OCI-LY7 (cell line): ENCODE measurements around the gene MIER3. TPM values are rescaled to one million over a fixed set of nuclear protein-coding genes. Genes with fewer than 3 reads are reported as not detected.

Experiments
- BruUV-seq: library from RNA; stranded (reverse); fragments of 400-500 nt; replicated peaks from 2 replicates; lab custom pipeline; 2021; lab: Mats Ljungman, UMichigan
- CTCF ChIA-PET: fragments of 300-600 bp; sonication (Branson Sonifier 250); formaldehyde crosslinking; loops from one replicate; lab custom pipeline; 2022; ENCODE audit warnings: antibody characterized with exemption; ENCODE audit not compliant: unreplicated experiment; lab: Charles Lee
- POLR2A ChIA-PET: fragments of 300-600 bp; sonication (Branson Sonifier 250); formaldehyde crosslinking; loops from one replicate; lab custom pipeline; 2022; ENCODE audit warnings: antibody characterized with exemption; lab: Charles Lee
- DNase-seq: peaks from one replicate; pipeline ENCODE4 v3.0.0-alpha.2; 2015; ENCODE audit warnings: low spot score
- H2AFZ ChIP-seq: fragments of 200-600 bp; sonication (generic), shearing (Covaris generic); 2 replicates; pipeline ENCODE4 v1.6.1; 2014; ENCODE audit warnings: mild to moderate bottlenecking, antibody characterized with exemption, low read length, moderate library complexity
- H3K27ac ChIP-seq: fragments of 200-600 bp; sonication (generic); 2 replicates; pipeline ENCODE4 v1.5.1; 2014; ENCODE audit warnings: mixed run types, low read depth, mild to moderate bottlenecking, moderate library complexity, low read length, inconsistent platforms; ENCODE audit not compliant: poor library complexity, severe bottlenecking
- H3K36me3 ChIP-seq: fragments of 200-600 bp; sonication (generic); 2 replicates; pipeline ENCODE4 v1.6.1; 2014; ENCODE audit warnings: mild to moderate bottlenecking, antibody characterized with exemption, low read length, moderate library complexity, mixed read lengths; ENCODE audit not compliant: insufficient read depth
- H3K4me1 ChIP-seq: fragments of 200-600 bp; sonication (generic); 2 replicates; pipeline ENCODE4 v1.5.1; 2014; ENCODE audit warnings: mild to moderate bottlenecking, low read length; ENCODE audit not compliant: insufficient read depth, poor library complexity, severe bottlenecking
- H3K4me2 ChIP-seq: fragments of 200-600 bp; sonication (generic); 2 replicates; pipeline ENCODE4 v1.6.1; 2014; ENCODE audit warnings: mild to moderate bottlenecking, low read length
- H3K4me3 ChIP-seq: fragments of 200-600 bp; sonication (generic); 2 replicates; pipeline ENCODE4 v1.5.1; 2014; ENCODE audit warnings: mild to moderate bottlenecking, low read depth, low read length; ENCODE audit not compliant: poor library complexity, severe bottlenecking
- H3K79me2 ChIP-seq: fragments of 200-600 bp; sonication (generic); 2 replicates; pipeline ENCODE4 v1.6.1; 2016; ENCODE audit warnings: low read depth, mild to moderate bottlenecking, low read length, moderate library complexity, mixed read lengths; ENCODE audit not compliant: insufficient read depth
- H3K9me2 ChIP-seq: fragments of 200-600 bp; sonication (generic); 2 replicates; pipeline ENCODE4 v1.6.1; 2016; ENCODE audit warnings: mild to moderate bottlenecking, low read length, mixed read lengths; ENCODE audit not compliant: insufficient read depth
- H3K9me3 ChIP-seq: fragments of 200-600 bp; sonication (generic); 2 replicates; pipeline ENCODE4 v1.6.1; 2014; ENCODE audit warnings: mild to moderate bottlenecking, mixed run types, low read length, mixed read lengths
- H4K20me1 ChIP-seq: fragments of 200-600 bp; sonication (generic); 2 replicates; pipeline ENCODE4 v1.6.1; 2014; ENCODE audit warnings: mild to moderate bottlenecking, antibody characterized with exemption, low read length, moderate library complexity, mixed read lengths; ENCODE audit not compliant: insufficient read depth
- EZH2phosphoT487 ChIP-seq: fragments of 200-600 bp; sonication (generic); IDR thresholded peaks from 2 replicates; pipeline ENCODE4 v1.6.1; 2018; ENCODE audit warnings: low read depth, borderline replicate concordance, mild to moderate bottlenecking, mixed run types, antibody characterized with exemption, low read length, moderate library complexity, mixed read lengths
- intact Hi-C: fragments of 100-400 bp; cut with micrococcal nuclease; formaldehyde crosslinking; loops from one replicate; pipeline ENCODE4 v1.10.0; 2022; ENCODE audit not compliant: unreplicated experiment
- total RNA-seq, 2 experiments: library from RNA; depleted of rRNA in 1 of 2; stranded (reverse); fragments of >200 nt in 1 of 2; shearing (Covaris generic) in 1 of 2; gene quantifications; 2 replicates each; pipeline ENCODE4 v1.2.3, GENCODE V29; 2014 to 2022
- TF ChIP-seq, protein P1 (sequence below): fragments of 200-600 bp; sonication (generic); conservative IDR thresholded peaks from 2 replicates; pipeline ENCODE4 v1.5.1; 2014; ENCODE audit warnings: mild to moderate bottlenecking, antibody characterized with exemption, low read length, moderate library complexity, mixed read lengths

The MIER3 gene
- total RNA-seq, 2 experiments from 2014 or later, result 12.6 to 29.2 TPM

DNA sequence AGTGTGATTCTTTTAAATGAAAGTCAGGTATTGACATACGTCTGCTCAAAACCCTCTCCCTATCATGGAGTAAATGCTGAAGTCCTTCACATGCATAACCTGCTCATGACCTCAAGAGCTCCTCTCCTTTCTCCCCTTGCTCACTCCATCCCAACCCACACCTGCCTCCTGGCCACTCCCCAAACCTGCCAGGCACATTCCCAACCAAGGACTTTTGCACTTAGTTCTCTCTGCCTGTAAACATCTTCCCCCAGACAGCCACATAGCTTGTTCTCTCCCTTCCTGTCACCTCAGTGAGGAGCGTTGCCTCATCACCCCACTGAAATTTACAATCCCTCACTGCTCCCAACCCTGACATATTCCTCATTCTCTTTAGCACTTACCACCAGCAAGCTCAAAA, 33.9 kb downstream of the MIER3 start:
- intact Hi-C loops, result no loop called here
- Histone ChIP-seq H4K20me1 (no peaks in the 10 kb centered on the region), H3K4me3 (no peak overlapping the region), H3K79me2 (no peaks in the 10 kb centered on the region), H2AFZ (no peak overlapping the region), H3K4me1 (no peaks in the 10 kb centered on the region), H3K9me2 (no peaks in the 10 kb centered on the region), H3K36me3 (peaks cover 41% of the 10 kb centered on the region), H3K4me2 (no peak overlapping the region), H3K27ac (no peak overlapping the region), H3K9me3 (no peaks in the 10 kb centered on the region)
- BruUV-seq, result no TSS peak
- CTCF ChIA-PET, result no interaction called here
- DNase-seq, result no peak
- POLR2A ChIA-PET, result interaction anchor here (0.5 to 1.4 kb wide), 4 partner anchors 10 to 1593 kb away, joined by 3 to 4 read pairs (median 4); no protein-coding TSS in a partner anchor
- no peak for TF ChIP-seq EZH2phosphoT487
- TF ChIP-seq, protein P1, sequence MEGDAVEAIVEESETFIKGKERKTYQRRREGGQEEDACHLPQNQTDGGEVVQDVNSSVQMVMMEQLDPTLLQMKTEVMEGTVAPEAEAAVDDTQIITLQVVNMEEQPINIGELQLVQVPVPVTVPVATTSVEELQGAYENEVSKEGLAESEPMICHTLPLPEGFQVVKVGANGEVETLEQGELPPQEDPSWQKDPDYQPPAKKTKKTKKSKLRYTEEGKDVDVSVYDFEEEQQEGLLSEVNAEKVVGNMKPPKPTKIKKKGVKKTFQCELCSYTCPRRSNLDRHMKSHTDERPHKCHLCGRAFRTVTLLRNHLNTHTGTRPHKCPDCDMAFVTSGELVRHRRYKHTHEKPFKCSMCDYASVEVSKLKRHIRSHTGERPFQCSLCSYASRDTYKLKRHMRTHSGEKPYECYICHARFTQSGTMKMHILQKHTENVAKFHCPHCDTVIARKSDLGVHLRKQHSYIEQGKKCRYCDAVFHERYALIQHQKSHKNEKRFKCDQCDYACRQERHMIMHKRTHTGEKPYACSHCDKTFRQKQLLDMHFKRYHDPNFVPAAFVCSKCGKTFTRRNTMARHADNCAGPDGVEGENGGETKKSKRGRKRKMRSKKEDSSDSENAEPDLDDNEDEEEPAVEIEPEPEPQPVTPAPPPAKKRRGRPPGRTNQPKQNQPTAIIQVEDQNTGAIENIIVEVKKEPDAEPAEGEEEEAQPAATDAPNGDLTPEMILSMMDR, result no peak

DNA sequence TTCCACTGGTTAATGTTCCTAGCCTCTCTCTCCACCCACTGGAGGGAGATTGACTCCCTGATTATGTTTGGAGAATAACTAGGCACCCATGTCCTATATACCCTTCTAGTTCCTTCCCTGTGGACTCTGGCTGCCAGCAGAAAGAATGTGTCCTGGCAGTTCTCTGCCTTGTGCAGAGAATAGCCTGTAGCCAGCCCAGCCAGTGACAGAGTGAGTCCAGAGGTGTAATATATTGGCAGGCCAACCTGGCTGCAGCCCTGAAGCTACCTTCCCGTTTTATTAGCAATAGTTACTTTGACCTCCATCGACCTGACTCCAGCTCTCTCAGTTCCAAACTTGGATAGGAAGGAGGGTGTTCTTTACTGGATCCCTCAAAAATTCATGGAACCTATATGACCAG, 34.4 kb downstream of the MIER3 start:
- Histone ChIP-seq H3K36me3 (peaks cover 38% of the 10 kb centered on the region), H3K4me2 (no peak overlapping the region), H3K9me3 (no peaks in the 10 kb centered on the region), H3K4me3 (no peak overlapping the region), H3K4me1 (no peaks in the 10 kb centered on the region), H2AFZ (no peak overlapping the region), H3K79me2 (no peaks in the 10 kb centered on the region), H3K27ac (no peak overlapping the region), H3K9me2 (no peaks in the 10 kb centered on the region), H4K20me1 (no peaks in the 10 kb centered on the region)
- BruUV-seq, result no TSS peak
- ChIA-PET CTCF (no interaction called here), POLR2A (interaction anchor here (0.5 to 1.4 kb wide), 3 partner anchors 8 to 1592 kb away, joined by 4 to 10 read pairs (median 4); no protein-coding TSS in a partner anchor)
- no peak for DNase-seq
- intact Hi-C loops, result no loop called here
- TF ChIP-seq, protein P1, result no peak
- TF ChIP-seq EZH2phosphoT487, result no peak

DNA sequence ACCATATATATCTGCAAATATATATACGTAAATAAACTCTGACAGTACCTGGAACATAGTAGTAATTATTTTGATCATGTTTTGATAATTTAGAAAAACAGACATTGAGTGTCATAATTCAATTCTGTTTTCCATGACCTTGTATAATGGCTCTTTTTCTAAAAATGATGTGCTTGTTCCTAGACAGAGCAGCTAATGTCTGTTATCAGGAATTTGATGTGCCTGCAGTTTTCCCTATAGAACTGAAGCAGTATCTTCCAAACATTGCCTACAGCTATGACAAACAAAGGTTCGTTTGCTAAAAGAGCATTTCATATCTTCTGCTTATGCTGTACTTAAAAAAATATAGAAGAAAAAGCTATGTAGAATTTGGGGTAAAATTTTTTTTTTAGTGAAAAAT, 37.2 kb downstream of the MIER3 start:
- no peaks in the 10 kb centered on the region for H4K20me1 ChIP-seq
- H3K4me1 ChIP-seq, result peaks cover 9% of the 10 kb centered on the region
- H3K36me3 ChIP-seq, result peaks cover 10% of the 10 kb centered on the region
- H3K4me2 ChIP-seq, result no peak overlapping the region
- no peak overlapping the region for H3K27ac ChIP-seq
- no peaks in the 10 kb centered on the region for H3K9me2 ChIP-seq
- no peak for TF ChIP-seq EZH2phosphoT487
- TF ChIP-seq, protein P1, result no peak
- intact Hi-C loops, result no loop called here
- H2AFZ ChIP-seq, result no peak overlapping the region
- no peaks in the 10 kb centered on the region for H3K9me3 ChIP-seq
- no TSS peak for BruUV-seq
- no peak overlapping the region for H3K4me3 ChIP-seq
- ChIA-PET CTCF (no interaction called here), POLR2A (interaction anchor here (0.6 to 1.4 kb wide), 3 partner anchors 212 to 662 kb away, joined by 3 read pairs; no protein-coding TSS in a partner anchor)
- no peaks in the 10 kb centered on the region for H3K79me2 ChIP-seq
- no peak for DNase-seq
